Bronchial epithelial cell (primary cell): ENCODE data around the gene LDLRAP1. TPM values are rescaled to one million over a fixed set of nuclear protein-coding genes. Genes with fewer than 3 reads are reported as not detected.

Source experiments
- DNase-seq: peaks from one replicate; pipeline ENCODE4 v3.0.0-alpha.2; 2010; ENCODE audit warnings: low read depth
- FAIRE-seq: peaks from 2 replicates; lab custom pipeline; 2011; peaks lifted over from hg19 to GRCh38; lab: Jason Lieb, UNC
- H3K27me3 ChIP-seq: 2 replicates; pipeline ENCODE4 v1.5.1; 2011; ENCODE audit warnings: low read length; ENCODE audit not compliant: control insufficient read depth, insufficient read depth
- H3K36me3 ChIP-seq: 2 replicates; pipeline ENCODE4 v1.5.1; 2011; ENCODE audit warnings: low read length; ENCODE audit not compliant: control insufficient read depth, insufficient read depth
- H3K4me3 ChIP-seq: 2 replicates; pipeline ENCODE4 v1.5.1; 2011; ENCODE audit warnings: mild to moderate bottlenecking, low read depth, low read length, control low read depth
- total RNA-seq: library from RNA; depleted of rRNA; stranded (reverse); fragments of >200 nt; gene quantifications from 2 replicates; pipeline ENCODE4 v1.2.1, GENCODE V29; 2014
- TF ChIP-seq, protein P1 (sequence below): IDR thresholded peaks from 2 replicates; pipeline ENCODE4 v1.5.1; 2011; ENCODE audit warnings: mild to moderate bottlenecking, moderate library complexity, low read length, control low read depth, inconsistent platforms; ENCODE audit not compliant: insufficient read depth, severe bottlenecking

Gene LDLRAP1
- total RNA-seq, 1 donor from 2014 or later: 17.1 TPM

DNA sequence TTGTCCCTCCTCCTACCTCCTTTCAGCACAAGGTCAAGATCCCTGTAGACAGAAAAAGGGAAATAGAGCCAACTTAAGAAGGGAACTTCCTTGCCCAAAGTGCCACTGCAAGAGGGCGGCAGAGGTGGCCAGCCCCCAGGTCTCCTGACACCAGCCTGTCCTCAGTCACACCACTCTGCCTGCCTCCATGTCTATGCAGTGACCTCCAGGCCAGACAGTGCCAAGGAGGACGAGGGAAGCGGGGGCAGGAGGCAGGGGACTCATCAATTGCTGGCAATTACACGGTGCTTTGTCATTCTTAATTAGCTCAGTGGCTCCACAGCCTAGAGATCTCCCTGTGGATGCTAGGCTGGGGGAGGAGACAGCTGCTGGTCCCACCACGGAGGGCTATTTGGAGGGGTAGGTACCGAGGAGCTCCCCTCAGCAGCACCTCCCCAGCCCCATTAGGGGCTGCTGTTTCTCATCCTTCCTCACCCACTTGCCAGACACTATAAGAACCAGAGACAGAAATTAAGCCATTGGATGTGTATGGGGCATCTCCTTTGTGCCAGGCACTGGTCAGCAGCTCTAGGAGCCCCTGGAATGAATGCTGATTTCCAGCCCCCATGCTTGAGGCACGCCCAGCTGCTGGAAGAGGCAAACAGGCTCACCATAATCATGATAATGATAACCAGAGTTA lies 6.1 kb upstream of the LDLRAP1 start:
- Histone ChIP-seq H3K27me3 (no peaks in the 10 kb centered on the region), H3K36me3 (no peaks in the 10 kb centered on the region), H3K4me3 (no peak overlapping the region)
- TF ChIP-seq, protein P1, sequence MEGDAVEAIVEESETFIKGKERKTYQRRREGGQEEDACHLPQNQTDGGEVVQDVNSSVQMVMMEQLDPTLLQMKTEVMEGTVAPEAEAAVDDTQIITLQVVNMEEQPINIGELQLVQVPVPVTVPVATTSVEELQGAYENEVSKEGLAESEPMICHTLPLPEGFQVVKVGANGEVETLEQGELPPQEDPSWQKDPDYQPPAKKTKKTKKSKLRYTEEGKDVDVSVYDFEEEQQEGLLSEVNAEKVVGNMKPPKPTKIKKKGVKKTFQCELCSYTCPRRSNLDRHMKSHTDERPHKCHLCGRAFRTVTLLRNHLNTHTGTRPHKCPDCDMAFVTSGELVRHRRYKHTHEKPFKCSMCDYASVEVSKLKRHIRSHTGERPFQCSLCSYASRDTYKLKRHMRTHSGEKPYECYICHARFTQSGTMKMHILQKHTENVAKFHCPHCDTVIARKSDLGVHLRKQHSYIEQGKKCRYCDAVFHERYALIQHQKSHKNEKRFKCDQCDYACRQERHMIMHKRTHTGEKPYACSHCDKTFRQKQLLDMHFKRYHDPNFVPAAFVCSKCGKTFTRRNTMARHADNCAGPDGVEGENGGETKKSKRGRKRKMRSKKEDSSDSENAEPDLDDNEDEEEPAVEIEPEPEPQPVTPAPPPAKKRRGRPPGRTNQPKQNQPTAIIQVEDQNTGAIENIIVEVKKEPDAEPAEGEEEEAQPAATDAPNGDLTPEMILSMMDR: no peak
- no peak for FAIRE-seq
- no peak for DNase-seq

DNA sequence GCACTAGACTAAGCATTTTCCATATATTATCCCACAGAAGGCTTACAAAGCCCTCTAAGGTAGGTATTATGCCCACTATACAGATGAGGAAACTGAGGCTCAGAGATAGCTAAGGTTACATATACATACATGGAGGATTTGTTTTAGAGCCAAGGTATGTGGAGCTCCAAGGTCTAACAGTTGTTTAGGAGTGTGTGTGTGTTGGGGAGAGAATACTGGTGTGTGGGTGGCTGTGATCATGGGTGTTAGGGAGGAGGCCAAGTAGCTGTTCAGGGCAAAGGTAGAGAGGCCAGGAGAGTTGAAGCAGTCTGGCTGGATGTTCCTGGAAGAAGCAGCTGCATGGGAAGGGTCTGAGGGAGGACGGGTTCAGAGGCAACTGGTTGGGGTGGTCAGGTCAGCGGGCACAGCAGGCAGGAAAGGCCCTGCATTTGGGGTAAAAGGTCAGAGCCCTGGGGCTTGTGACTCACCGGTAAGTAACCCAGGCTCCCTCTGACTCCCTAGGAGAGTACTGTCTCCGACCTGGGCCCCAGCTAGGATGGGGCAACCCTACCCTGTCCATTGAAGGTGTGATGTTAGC lies 5.1 kb upstream of the LDLRAP1 start:
- no peak for DNase-seq
- TF ChIP-seq, protein P1: no peak

GRCh38 chr1:25540750-25541342 lies 2.6 kb upstream of the LDLRAP1 start:
- DNase-seq: no peak
- TF ChIP-seq, protein P1: no peak
- no peak for FAIRE-seq
- Histone ChIP-seq H3K27me3 (no peaks in the 10 kb centered on the region), H3K4me3 (no peak overlapping the region), H3K36me3 (no peaks in the 10 kb centered on the region)

More for the DNA sequence above, 5.1 kb upstream of the LDLRAP1 start:
- Histone ChIP-seq H3K36me3 (no peaks in the 10 kb centered on the region), H3K4me3 (no peak overlapping the region), H3K27me3 (no peaks in the 10 kb centered on the region)
- FAIRE-seq: peak; percentile 13

- Histone ChIP-seq H3K36me3 (no peaks in the 10 kb centered on the region), H3K27me3 (no peaks in the 10 kb centered on the region), H3K4me3 (no peak overlapping the region)
- FAIRE-seq (no peak), DNase-seq (no peak)
- TF ChIP-seq, protein P1: no peak
Observed at GRCh38 chr1:25541425-25541824, 2.0 kb upstream of the LDLRAP1 start.

- no peaks in the 10 kb centered on the region for H3K27me3 ChIP-seq
- no peaks in the 10 kb centered on the region for H3K36me3 ChIP-seq
- no peak for FAIRE-seq
- DNase-seq: no peak
- TF ChIP-seq, protein P1: no peak
- H3K4me3 ChIP-seq: no peak overlapping the region
Observed at GRCh38 chr1:25541889-25542658, 1.3 kb upstream of the LDLRAP1 start.
